HUES6 (cell line): ENCODE measurements around the gene VMP1.

Experiments
- H3K27ac ChIP-seq: 2 replicates; pipeline ENCODE4 v1.7.0; 2013; ENCODE audit warnings: low read depth, mild to moderate bottlenecking, low read length, inconsistent platforms
- H3K27me3 ChIP-seq: 2 replicates; pipeline ENCODE4 v1.6.1; 2013; ENCODE audit warnings: low read length; ENCODE audit not compliant: control insufficient read depth, insufficient read depth
- H3K36me3 ChIP-seq: 2 replicates; pipeline ENCODE4 v1.6.1; 2013; ENCODE audit warnings: low read length; ENCODE audit not compliant: control insufficient read depth, insufficient read depth
- H3K4me1 ChIP-seq: 2 replicates; pipeline ENCODE4 v1.6.1; 2013; ENCODE audit warnings: low read length; ENCODE audit not compliant: control insufficient read depth, insufficient read depth
- H3K4me3 ChIP-seq: 2 replicates; pipeline ENCODE4 v1.5.1; 2013; ENCODE audit warnings: low read depth, low read length
- H3K9ac ChIP-seq: one replicate; pipeline ENCODE4 v1.6.1; 2013; ENCODE audit warnings: mild to moderate bottlenecking, low read length
- H3K9me3 ChIP-seq: 2 replicates; pipeline ENCODE4 v1.6.1; 2013; ENCODE audit warnings: low read depth, low read length; ENCODE audit not compliant: control insufficient read depth, insufficient read depth

The VMP1 gene

GRCh38 chr17:59730268-59730834 is 22.9 kb downstream of the VMP1 start:
- Histone ChIP-seq H3K27me3 (no peaks in the 10 kb centered on the region), H3K4me3 (no peak overlapping the region), H3K9me3 (no peaks in the 10 kb centered on the region), H3K36me3 (peaks cover 4% of the 10 kb centered on the region), H3K27ac (no peak overlapping the region), H3K9ac (no peak overlapping the region), H3K4me1 (no peaks in the 10 kb centered on the region)

- Histone ChIP-seq H3K4me1 (no peaks in the 10 kb centered on the region), H3K9me3 (no peaks in the 10 kb centered on the region), H3K27ac (no peak overlapping the region), H3K4me3 (no peak overlapping the region), H3K9ac (no peak overlapping the region), H3K27me3 (no peaks in the 10 kb centered on the region), H3K36me3 (peaks cover 14% of the 10 kb centered on the region)
Observed at GRCh38 chr17:59733697-59734096, 26.2 kb downstream of the VMP1 start.

DNA sequence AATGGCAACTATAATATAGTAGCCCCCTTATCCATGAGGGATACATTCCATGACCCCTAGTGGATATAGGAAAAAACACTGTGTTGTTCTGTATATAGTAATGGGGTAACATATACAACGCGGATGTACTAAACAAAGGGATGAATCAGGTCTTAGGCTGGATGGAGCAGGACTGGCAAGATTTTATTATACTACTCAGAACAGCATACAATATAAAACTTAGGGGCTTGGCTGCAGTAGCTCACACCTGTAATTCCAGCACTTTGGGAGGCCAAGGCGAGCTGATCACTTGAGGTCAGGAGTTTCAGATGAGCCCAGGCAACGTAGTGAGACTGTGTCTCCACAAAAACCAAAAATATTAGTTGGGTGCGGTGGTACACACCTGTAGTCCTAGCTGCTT is 26.8 kb downstream of the VMP1 start:
- Histone ChIP-seq H3K9me3 (no peaks in the 10 kb centered on the region), H3K4me3 (no peak overlapping the region), H3K27me3 (no peaks in the 10 kb centered on the region), H3K9ac (no peak overlapping the region), H3K27ac (no peak overlapping the region), H3K36me3 (peaks cover 16% of the 10 kb centered on the region), H3K4me1 (no peaks in the 10 kb centered on the region)

DNA sequence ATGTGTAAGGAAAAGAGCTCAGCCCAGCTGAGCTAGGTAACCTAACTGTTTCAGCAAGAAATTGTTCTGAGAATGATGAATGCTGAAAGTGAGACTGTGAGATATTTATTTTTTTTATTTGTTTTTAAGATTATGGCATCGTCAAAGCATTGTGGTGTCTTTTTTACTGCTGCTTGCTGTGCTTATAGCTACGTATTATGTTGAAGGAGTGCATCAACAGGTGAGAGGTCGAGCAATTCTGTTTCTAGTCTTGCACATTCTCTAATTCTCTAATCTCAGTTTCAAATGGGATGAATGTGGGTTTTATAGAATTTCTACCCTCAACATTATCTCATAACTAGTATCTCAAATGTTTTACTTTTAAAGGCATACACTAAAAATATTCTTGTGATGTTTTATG is 29.9 kb downstream of the VMP1 start:
- Histone ChIP-seq H3K27me3 (no peaks in the 10 kb centered on the region), H3K36me3 (peaks cover 26% of the 10 kb centered on the region), H3K27ac (no peak overlapping the region), H3K9me3 (no peaks in the 10 kb centered on the region), H3K4me3 (no peak overlapping the region), H3K9ac (no peak overlapping the region), H3K4me1 (no peaks in the 10 kb centered on the region)

- H3K4me3 ChIP-seq, result no peak overlapping the region
- peaks cover 12% of the 10 kb centered on the region for H3K9me3 ChIP-seq
- no peaks in the 10 kb centered on the region for H3K4me1 ChIP-seq
- no peak overlapping the region for H3K9ac ChIP-seq
- peaks cover 20% of the 10 kb centered on the region for H3K36me3 ChIP-seq
- H3K27ac ChIP-seq, result no peak overlapping the region
- H3K27me3 ChIP-seq, result no peaks in the 10 kb centered on the region
Observed at GRCh38 chr17:59743842-59744241, 36.4 kb downstream of the VMP1 start.

GRCh38 chr17:59745040-59745439 is 37.6 kb downstream of the VMP1 start:
- Histone ChIP-seq H3K36me3 (peaks cover 19% of the 10 kb centered on the region), H3K9me3 (peaks cover 12% of the 10 kb centered on the region), H3K27me3 (no peaks in the 10 kb centered on the region), H3K4me1 (no peaks in the 10 kb centered on the region), H3K9ac (no peak overlapping the region), H3K4me3 (no peak overlapping the region), H3K27ac (no peak overlapping the region)

DNA sequence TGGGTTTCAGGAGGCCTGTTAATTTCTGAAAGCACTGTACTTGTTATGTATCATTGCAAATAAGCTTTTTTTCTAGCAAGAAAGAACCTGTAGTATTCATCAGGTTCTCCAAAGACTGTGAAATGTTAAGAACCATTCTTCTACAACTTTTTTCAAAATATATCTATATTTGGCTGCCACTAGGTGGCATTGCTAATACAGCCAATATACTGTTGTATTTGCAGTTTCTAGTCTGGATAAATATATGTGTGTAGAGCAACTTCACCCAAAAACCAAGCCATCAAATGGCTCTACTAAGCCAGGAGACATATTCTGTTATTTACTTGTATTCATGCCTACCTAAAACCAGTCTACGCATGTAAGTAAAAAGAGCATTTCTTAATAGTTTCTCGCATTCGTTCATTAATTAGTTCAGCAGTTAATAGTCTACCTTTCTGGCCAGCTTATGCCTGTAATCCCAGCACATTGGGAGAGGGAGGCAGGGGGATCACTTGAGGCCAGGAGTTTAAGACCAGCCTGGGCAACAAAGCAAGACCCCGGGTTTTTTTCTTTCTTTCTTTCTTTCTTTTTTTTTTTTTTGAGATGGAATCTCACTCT is 39.5 kb downstream of the VMP1 start:
- Histone ChIP-seq H3K36me3 (peaks cover 12% of the 10 kb centered on the region), H3K4me1 (no peaks in the 10 kb centered on the region), H3K27me3 (no peaks in the 10 kb centered on the region), H3K27ac (no peak overlapping the region), H3K9me3 (peaks cover 12% of the 10 kb centered on the region), H3K4me3 (no peak overlapping the region), H3K9ac (no peak overlapping the region)

DNA sequence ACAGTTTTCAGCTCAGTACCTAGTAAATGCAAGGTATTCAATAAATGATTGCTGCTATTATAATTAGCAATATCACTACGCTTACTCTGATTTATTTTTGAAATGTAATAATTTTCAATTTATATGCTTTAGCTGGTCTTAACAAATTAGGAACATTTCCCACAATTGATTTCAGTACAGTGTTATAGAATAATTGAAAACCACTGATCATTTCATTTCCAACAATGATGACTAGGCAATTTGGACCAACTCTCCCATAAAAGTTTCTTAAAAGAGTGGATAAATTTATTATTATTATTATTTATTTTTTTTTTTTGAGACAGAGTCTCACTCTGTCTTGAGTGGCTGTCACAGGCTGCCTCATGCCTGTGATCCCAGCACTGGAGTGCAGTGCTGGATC is 41.1 kb downstream of the VMP1 start:
- Histone ChIP-seq H3K27me3 (no peaks in the 10 kb centered on the region), H3K4me1 (no peaks in the 10 kb centered on the region), H3K36me3 (peaks cover 2% of the 10 kb centered on the region; the same call in 1 of the 2 replicates), H3K9me3 (peaks cover 3% of the 10 kb centered on the region; the same call in 1 of the 2 replicates), H3K9ac (no peak overlapping the region), H3K27ac (no peak overlapping the region), H3K4me3 (no peak overlapping the region)

DNA sequence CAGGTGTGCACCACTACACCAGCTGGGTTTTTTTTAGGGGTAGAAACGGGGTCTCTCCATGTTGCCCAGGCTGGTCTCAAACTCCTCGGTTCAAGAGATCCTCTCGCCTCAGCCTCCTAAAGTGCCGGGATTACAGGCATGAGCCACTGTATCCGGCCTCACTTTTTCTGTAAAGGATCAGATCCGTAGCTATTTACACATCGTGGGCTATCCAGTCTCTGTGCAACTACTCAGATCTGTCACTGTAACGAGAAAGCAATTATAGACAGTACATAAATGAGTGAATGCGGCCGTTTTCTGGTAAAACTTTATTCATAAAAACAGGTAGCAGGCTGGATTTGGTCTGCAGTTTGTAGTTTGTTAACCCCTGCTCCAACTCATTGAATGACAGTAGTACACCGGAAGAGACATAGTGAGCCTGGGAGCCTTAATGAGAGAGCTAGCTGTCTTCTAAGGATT is 44.5 kb downstream of the VMP1 start:
- H3K36me3 ChIP-seq, result 0 out of 2 replicates have a peak, but pooled peaks cover 2% of the 10 kb centered on the region
- H3K4me1 ChIP-seq, result peaks cover 18% of the 10 kb centered on the region
- H3K4me3 ChIP-seq, result no peak overlapping the region
- no peak overlapping the region for H3K9ac ChIP-seq
- H3K27ac ChIP-seq, result no peak overlapping the region; the same call in 1 of the 2 replicates
- no peaks in the 10 kb centered on the region for H3K27me3 ChIP-seq
- H3K9me3 ChIP-seq, result no peaks in the 10 kb centered on the region

- Histone ChIP-seq H3K9me3 (no peaks in the 10 kb centered on the region), H3K4me1 (peaks cover 18% of the 10 kb centered on the region), H3K27me3 (no peaks in the 10 kb centered on the region), H3K27ac (no peak overlapping the region), H3K4me3 (no peak overlapping the region), H3K36me3 (0 out of 2 replicates have a peak, but pooled peaks cover 2% of the 10 kb centered on the region), H3K9ac (no peak overlapping the region)
Observed at GRCh38 chr17:59752446-59752845, 45.0 kb downstream of the VMP1 start.

DNA sequence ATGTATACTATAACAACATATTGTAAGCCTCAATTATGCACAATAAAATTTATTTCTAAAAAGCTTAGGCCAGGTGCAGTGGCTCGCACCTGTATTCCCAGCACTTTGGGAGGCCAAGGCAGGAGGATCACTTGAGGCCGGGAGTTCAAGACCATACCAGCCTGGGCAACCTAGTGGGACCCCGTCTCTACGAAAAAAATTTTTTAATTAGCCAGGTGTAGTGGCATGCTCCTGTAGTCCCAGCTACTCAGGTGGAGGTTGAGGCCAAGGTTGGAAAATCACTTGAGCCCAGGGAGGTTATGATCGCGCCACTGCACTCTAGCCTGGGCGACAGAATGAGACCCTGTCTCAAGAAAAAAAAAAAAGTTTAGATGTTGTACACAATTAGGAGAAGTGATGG is 45.5 kb downstream of the VMP1 start:
- Histone ChIP-seq H3K27me3 (no peaks in the 10 kb centered on the region), H3K4me3 (no peak overlapping the region), H3K4me1 (peaks cover 18% of the 10 kb centered on the region), H3K9ac (no peak overlapping the region), H3K9me3 (no peaks in the 10 kb centered on the region), H3K27ac (no peak overlapping the region), H3K36me3 (peaks cover 4% of the 10 kb centered on the region)
